ENCODE results near the gene CAT. TPM values are rescaled to one million over a fixed set of nuclear protein-coding genes. Genes with fewer than 3 reads are reported as not detected.
A peak's percentile ranks its signal among the peaks of the same experiment; 100 is the strongest.

The CAT gene
- total and polyA plus RNA-seq, 12 donors = 42.0 to 134 (median 79.6) TPM

GRCh38 chr11:34461215-34461614 lies 22.5 kb downstream of the CAT start:
- Histone ChIP-seq H3K4me1 (peaks cover 0 to 10% (median 0%) of the 10 kb centered on the region in 9 donors), H3K27ac (no peak overlapping the region), H3K36me3 (peaks cover 4 to 100% (median 80%) of the 10 kb centered on the region in 9 donors), H3K9me3 (peaks cover 0 to 10% (median 3%) of the 10 kb centered on the region in 11 donors), H3K4me3 (no peak overlapping the region), H3K27me3 (no peaks in the 10 kb centered on the region)
- no peak for DNase-seq
- intact Hi-C loops (cut with DNase I) = loop anchor here in 1 of 10 donors (10.0 kb wide), 1 partner anchor 96 kb away; no protein-coding TSS in a partner anchor
- no peak for ATAC-seq
- no peak for TF ChIP-seq CTCF (IDR thresholded peaks at IDR 0.05)
- WGBS, 2 donors = 95% methylated on average over 14 of the region's 14 CpGs

GRCh38 chr11:34464591-34465051 lies 25.9 kb downstream of the CAT start:
- TF ChIP-seq CTCF (IDR thresholded peaks at IDR 0.05) = no peak
- 72 to 79% methylated on average over 7 of the region's 7 CpGs for WGBS, 2 donors
- H3K27ac ChIP-seq = peak overlapping the region in 1 of 10 donors; percentile 27
- DNase-seq (no peak), ATAC-seq (peak in 1 of 8 donors; percentile 35)
- intact Hi-C loops (cut with DNase I) = loop anchor here in 2 of 10 donors (2.0 to 10.0 kb wide), 2 partner anchors 40 to 100 kb away; no protein-coding TSS in a partner anchor
- peaks cover 0 to 10% (median 0%) of the 10 kb centered on the region in 9 donors for H3K4me1 ChIP-seq
- no peaks in the 10 kb centered on the region for H3K27me3 ChIP-seq
- H3K9me3 ChIP-seq = peaks cover 0 to 29% (median 6%) of the 10 kb centered on the region in 11 donors
- no peak overlapping the region for H3K4me3 ChIP-seq
- H3K36me3 ChIP-seq = peaks cover 8 to 100% (median 83%) of the 10 kb centered on the region in 9 donors

- Histone ChIP-seq H3K4me3 (no peak overlapping the region), H3K27ac (no peak overlapping the region), H3K27me3 (no peaks in the 10 kb centered on the region), H3K36me3 (peaks cover 0 to 100% (median 87%) of the 10 kb centered on the region in 9 donors), H3K4me1 (peaks cover 0 to 10% (median 0%) of the 10 kb centered on the region in 9 donors), H3K9me3 (peaks cover 0 to 29% (median 6%) of the 10 kb centered on the region in 11 donors)
- TF ChIP-seq CTCF (IDR thresholded peaks at IDR 0.05) = no peak
- intact Hi-C loops (cut with DNase I) = loop anchor here in 1 of 10 donors (10.0 kb wide), 1 partner anchor 102 kb away; no protein-coding TSS in a partner anchor
- DNase-seq (no peak), ATAC-seq (no peak)
- 95 to 99% methylated on average over 3 of the region's 3 CpGs for WGBS, 2 donors
These were observed 28.2 kb downstream of the CAT start for GRCh38 chr11:34466802-34467488.

GRCh38 chr11:34468209-34468841 lies 29.6 kb downstream of the CAT start:
- 86 to 88% methylated on average over 8 of the region's 8 CpGs for WGBS, 2 donors
- peaks cover 0 to 10% (median 0%) of the 10 kb centered on the region in 9 donors for H3K4me1 ChIP-seq
- H3K27ac ChIP-seq = no peak overlapping the region
- DNase-seq (no peak), ATAC-seq (no peak)
- peaks cover 0 to 100% (median 86%) of the 10 kb centered on the region in 9 donors for H3K36me3 ChIP-seq
- intact Hi-C loops (cut with DNase I) = loop anchor here in 1 of 10 donors (10.0 kb wide), 1 partner anchor 104 kb away; no protein-coding TSS in a partner anchor
- peak; percentile 27 to 73 (median 56) for TF ChIP-seq CTCF (IDR thresholded peaks at IDR 0.05)
- no peak overlapping the region for H3K4me3 ChIP-seq
- peaks cover 0 to 29% (median 6%) of the 10 kb centered on the region in 11 donors for H3K9me3 ChIP-seq
- no peaks in the 10 kb centered on the region for H3K27me3 ChIP-seq

Data from heart right ventricle (tissue), 16 donors.